HepG2 (cell line): ENCODE measurements around the gene LUC7L.

Experiments
- CBX5 ChIP-seq: sonication (generic); formaldehyde crosslinking; IDR thresholded peaks from 2 replicates; pipeline ENCODE4 v1.4.0; 2020; ENCODE audit warnings: missing genetic modification reagents, borderline replicate concordance
- FOXK2 ChIP-seq: fragments of 450-650 bp; IDR thresholded peaks from 2 replicates; pipeline ENCODE4 v1.6.1; 2016
- RNF2 ChIP-seq: fragments of 450-650 bp; conservative IDR thresholded peaks from 2 replicates; pipeline ENCODE4 v1.6.1; 2016; ENCODE audit warnings: low read depth
- SYNCRIP ChIP-seq: fragments of 200-400 bp; formaldehyde crosslinking; IDR thresholded peaks from 2 replicates; pipeline ENCODE4 v1.6.1; 2018; ENCODE audit warnings: mild to moderate bottlenecking, low read depth, low read length; ENCODE audit not compliant: insufficient read depth
- ZFP1 ChIP-seq: IDR thresholded peaks from 2 replicates; pipeline ENCODE4 v1.6.1; 2016
- ZNF12 ChIP-seq: sonication (generic); formaldehyde crosslinking; IDR thresholded peaks from 2 replicates; pipeline ENCODE4 v1.5.0; 2020; ENCODE audit warnings: missing genetic modification reagents
- ZNF224 ChIP-seq: sonication (generic); formaldehyde crosslinking; IDR thresholded peaks from 2 replicates; pipeline ENCODE4 v1.5.0; 2020; ENCODE audit warnings: mild to moderate bottlenecking, missing genetic modification reagents
- ZNF317 ChIP-seq: sonication (generic); formaldehyde crosslinking; IDR thresholded peaks from 2 replicates; pipeline ENCODE4 v1.5.0; 2020; ENCODE audit warnings: mild to moderate bottlenecking, missing genetic modification reagents
- TF ChIP-seq, protein P1 (sequence below): sonication (generic); formaldehyde crosslinking; IDR thresholded peaks from 2 replicates; pipeline ENCODE4 v1.5.0; 2020; ENCODE audit warnings: mild to moderate bottlenecking, missing genetic modification reagents, moderate library complexity

DNA sequence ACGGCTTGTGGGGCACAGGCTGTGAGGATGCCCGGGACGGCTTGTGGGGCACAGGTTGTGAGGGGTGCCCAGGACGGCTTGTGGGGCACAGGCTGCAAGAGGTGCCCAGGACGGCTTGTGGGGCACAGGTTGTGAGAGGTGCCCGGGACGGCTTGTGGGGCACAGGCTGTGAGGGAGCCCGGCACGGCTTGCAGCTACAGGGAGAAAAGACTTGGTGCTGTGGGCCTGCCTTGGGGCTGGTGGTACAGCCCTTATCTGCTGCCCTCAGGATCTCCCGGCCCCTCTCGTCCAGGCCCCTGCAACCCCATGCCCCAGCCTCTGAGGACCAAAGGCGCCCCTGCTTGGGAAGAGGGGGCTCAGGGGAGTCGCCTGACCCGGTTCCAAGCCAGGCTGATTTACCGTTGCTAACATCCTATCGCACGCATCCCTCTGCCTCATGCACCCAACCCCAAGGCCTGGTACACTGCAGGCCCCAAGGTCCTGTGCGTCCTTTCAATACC, 68.5 kb downstream of the LUC7L start:
- TF ChIP-seq ZNF317 (CRISPR knock-in tag) (no peak), ZNF224 (no peak), ZNF12 (CRISPR knock-in tag) (no peak), RNF2 (no peak), CBX5 (CRISPR knock-in tag) (no peak), ZFP1 (CRISPR knock-in tag) (no peak), SYNCRIP (no peak), FOXK2 (no peak)
- TF ChIP-seq, protein P1, sequence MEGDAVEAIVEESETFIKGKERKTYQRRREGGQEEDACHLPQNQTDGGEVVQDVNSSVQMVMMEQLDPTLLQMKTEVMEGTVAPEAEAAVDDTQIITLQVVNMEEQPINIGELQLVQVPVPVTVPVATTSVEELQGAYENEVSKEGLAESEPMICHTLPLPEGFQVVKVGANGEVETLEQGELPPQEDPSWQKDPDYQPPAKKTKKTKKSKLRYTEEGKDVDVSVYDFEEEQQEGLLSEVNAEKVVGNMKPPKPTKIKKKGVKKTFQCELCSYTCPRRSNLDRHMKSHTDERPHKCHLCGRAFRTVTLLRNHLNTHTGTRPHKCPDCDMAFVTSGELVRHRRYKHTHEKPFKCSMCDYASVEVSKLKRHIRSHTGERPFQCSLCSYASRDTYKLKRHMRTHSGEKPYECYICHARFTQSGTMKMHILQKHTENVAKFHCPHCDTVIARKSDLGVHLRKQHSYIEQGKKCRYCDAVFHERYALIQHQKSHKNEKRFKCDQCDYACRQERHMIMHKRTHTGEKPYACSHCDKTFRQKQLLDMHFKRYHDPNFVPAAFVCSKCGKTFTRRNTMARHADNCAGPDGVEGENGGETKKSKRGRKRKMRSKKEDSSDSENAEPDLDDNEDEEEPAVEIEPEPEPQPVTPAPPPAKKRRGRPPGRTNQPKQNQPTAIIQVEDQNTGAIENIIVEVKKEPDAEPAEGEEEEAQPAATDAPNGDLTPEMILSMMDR (CRISPR knock-in tag), result no peak
